Forelimb muscle (tissue), 1 donor: ENCODE results near the gene SIPA1L3. TPM values are rescaled to one million over a fixed set of nuclear protein-coding genes. Genes with fewer than 3 reads are reported as not detected.
"Not testable (repeated sequence)": the region's sequence is repeated elsewhere in the genome, so short reads cannot be mapped to it uniquely, and the experiment has no call there.

ENCODE experiments used
- DNase-seq: peaks from one replicate; pipeline ENCODE4 v3.0.0-alpha.2; 2013; ENCODE audit warnings: low read depth
- polyA plus RNA-seq: library from polyadenylated mRNA; unstranded; fragments of 120-200 nt; gene quantifications from one replicate; pipeline ENCODE4 v1.2.1, GENCODE V29; 2013; ENCODE audit not compliant: insufficient read length

The SIPA1L3 gene
- polyA plus RNA-seq, 1 donor, result 9.8 TPM

GRCh38 chr19:38043649-38044144 is 136.7 kb downstream of the SIPA1L3 start:
- no peak for DNase-seq

- no peak for DNase-seq
These were observed 137.5 kb downstream of the SIPA1L3 start for GRCh38 chr19:38044267-38045111.

GRCh38 chr19:38045554-38046253 is 138.7 kb downstream of the SIPA1L3 start:
- no peak for DNase-seq

DNA sequence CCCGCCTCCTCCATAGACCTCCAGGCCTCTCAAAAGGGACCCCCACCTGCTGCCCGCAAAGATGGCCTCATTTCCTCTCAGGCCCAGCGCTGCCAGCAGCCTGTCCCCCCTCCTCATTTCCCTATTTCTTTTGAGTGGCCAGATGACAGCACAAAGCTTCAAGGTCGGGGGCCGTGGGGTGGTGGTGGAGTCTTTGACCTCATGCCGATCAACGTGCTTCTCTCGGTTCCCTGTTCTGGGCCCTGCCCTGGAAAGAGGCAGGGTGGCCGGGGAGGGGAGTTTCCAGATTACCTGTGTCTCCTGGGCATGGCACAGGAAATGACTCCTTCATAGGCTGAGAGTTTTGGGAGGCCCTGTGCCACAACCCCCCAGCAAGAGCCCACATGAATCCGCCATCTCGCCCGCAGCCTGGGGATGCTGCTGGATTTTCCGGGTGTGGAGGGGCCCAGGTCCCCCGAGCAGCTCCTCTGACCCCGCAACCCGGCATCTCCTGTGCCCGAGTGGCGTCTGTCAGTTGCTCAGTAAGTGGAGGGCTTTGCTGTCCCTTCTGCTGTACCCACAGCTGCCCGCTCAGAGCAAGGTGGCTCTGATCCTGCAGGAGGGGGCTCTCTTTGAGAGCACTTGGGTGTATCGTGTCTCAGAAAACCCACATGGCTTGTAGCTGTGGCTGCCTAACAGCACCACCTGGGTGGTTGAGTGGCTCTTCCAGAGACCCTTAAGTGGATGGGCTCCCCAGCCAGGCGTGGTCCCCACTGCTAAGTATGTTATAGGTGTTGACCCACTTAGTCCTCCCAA is 139.4 kb downstream of the SIPA1L3 start:
- no peak for DNase-seq

DNA sequence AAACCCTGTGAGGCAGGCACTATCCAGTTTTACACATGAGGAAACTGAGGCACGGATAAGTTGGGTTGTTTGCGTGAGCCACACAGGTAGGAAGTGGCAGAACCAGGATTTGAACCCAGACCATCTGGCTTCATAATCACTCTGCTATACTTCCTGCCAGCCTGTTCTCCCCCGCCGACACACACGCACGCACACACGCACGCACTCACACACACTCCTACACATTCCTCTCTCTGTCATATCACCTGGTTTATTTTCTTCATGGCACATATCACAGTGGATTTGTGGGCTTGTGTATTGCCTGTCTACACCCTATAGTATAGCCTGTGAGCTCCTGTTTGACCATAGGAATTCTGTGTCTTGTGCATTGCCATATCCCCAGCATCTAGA is 140.0 kb downstream of the SIPA1L3 start:
- DNase-seq, result no peak

GRCh38 chr19:38047641-38048040 is 140.6 kb downstream of the SIPA1L3 start:
- DNase-seq, result no peak

DNA sequence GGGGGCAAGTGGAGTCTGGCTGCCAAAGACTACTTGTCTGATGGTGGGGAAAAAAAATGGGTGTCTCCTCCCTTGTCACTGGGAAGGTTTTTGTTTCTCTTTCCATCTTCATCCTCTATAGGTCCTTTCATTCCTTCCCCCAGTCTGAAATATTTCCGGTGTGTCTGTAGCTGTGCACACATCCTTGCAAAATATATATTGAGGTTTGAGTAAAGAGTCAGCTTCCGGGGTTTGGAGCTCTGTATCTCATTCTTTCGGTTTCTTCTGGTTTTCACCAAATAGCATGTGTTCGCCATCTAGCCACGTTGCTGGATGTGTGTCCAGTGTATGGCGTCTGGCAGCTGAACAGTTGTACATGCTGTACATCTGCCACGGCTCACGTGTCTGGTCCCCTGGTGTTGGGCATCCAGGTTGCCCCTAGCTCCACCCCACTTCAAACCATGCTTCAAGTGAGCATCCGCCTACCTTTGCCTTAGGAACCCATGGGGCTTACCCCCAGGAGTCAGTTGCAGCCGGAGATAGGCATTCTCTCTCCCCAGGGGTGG is 142.2 kb downstream of the SIPA1L3 start:
- no peak for DNase-seq

DNA sequence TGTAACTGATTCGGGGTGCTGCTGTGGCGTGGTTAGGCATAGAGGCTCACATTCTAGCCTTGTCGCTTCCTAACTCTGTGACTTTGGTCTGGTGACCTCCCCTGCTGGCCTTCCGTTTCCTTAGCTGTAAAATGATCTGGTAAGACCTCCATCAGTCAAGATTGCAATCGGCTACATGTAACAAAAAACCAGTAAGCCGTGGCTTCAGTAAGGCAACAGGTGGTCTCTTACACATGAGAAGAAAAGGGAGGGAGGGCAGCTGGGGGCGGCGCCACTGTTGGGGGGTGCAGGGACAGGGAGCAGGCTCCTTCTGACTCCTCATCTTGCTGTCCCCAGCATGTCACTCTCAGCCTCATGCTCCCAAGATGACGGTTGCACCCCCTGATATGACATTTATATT is 148.0 kb downstream of the SIPA1L3 start:
- DNase-seq, result no peak

GRCh38 chr19:38055655-38056521 is 148.9 kb downstream of the SIPA1L3 start:
- DNase-seq, result no peak

GRCh38 chr19:38056646-38057045 is 149.6 kb downstream of the SIPA1L3 start:
- DNase-seq, result no peak

DNA sequence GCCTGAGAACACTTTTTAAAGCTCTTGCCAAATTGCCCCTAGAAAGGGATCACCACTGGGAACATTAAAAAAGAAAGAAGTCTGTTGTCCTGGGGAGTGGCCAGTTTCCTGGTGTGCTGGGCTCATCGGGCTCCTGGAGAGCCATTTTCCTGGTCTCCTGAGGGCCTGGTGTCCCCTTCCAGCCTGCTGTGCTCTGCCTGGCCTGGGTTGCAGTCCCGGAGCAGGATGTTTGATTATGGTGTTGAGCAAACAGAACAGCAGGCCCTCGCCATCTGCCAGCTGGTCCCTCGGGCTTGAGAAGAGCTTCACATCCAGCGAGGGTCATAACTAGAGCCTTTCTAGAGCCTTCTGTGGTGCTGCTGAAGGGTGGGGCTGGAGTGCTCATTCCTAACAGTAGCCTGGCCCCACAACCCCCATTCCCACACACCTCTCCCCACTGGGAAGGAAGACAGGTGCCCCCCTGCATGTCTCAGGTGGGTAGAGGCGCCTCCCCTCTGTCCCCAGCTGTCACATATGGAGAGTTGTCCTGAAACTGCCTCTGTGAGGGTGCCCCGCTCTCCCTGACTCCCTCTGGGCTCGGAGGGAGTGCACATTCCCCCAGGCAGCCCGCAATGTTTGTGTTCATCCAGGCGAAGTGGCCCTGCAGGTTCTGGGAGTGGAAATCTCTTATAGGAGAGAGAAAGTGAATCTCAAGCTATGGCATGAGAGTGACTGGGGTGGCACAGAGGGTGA is 151.1 kb downstream of the SIPA1L3 start:
- no peak for DNase-seq

- no peak for DNase-seq
These were observed 152.9 kb downstream of the SIPA1L3 start for GRCh38 chr19:38059897-38060296.

GRCh38 chr19:38060331-38060730 is 153.3 kb downstream of the SIPA1L3 start:
- DNase-seq, result no peak

DNA sequence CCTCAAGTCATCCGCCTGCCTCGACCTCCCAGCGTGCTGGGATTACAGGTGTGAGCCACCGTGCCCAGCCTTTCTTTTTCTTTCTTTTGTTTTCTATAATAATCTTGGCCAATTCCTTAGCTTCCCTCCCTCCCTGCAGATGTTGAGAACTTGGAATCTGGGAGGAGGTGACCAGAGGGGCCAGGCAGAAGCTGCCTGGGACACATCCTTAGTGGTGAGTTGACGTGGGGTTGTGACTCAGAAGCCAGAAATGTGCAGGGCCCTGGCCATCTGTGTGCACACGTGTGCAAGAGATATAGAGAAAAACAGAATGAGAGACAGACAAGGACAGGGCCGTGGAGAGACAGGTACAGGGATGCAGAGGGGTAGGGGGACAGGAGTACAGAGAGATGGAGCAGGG is 154.3 kb downstream of the SIPA1L3 start:
- no peak for DNase-seq

GRCh38 chr19:38062959-38063761 is 156.2 kb downstream of the SIPA1L3 start:
- DNase-seq, result no peak

GRCh38 chr19:38063928-38064327 is 156.9 kb downstream of the SIPA1L3 start:
- no peak for DNase-seq

DNA sequence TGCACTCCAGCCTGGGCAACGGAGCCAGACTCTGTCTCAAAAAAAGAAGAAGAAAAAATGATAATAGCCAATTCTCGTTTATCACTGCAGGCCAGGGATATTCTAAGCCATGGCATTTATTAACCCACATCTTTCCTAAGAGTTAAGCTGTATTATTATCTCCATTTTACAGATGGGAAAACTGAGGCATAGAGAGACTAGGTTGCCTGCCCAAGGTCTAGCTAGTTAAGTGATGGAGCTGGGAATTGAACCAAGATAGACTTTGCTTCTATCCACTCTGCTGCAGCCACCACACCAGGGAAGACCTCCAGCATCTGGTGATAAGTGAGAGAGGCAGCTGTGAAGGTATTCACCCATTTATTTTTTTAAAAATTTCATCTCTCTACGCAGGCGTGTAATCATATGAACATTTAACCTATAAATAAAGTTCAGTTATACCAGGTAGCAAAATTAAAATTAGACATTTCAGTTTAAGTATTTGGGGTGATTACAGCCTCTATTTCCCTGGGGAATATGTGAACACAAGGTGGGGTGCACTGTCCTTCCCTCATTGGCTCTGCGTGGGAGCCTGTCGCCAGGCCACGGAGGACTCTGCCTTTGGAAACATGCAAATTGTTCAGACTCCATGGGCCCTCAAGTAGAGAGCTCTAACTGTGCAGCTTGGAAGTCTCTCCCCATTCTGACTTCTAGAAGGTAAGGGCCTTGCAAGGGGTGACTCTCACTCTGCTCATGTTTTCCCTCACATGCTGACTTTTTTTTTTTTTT is 157.8 kb downstream of the SIPA1L3 start:
- DNase-seq, result no peak

- DNase-seq, result not testable (repeated sequence)
These were observed 158.8 kb downstream of the SIPA1L3 start for GRCh38 chr19:38065775-38066174.

GRCh38 chr19:38068826-38069225 is 161.8 kb downstream of the SIPA1L3 start:
- DNase-seq, result no peak
